ENCODE results near the gene RNF180.
"Not testable (repeated sequence)": the region's sequence is repeated elsewhere in the genome, so short reads cannot be mapped to it uniquely, and the experiment has no call there.

GRCh38 chr5:64225286-64225981 is 59.8 kb downstream of the RNF180 start:
- TF ChIP-seq CTCF, POLR2A (IDR thresholded peaks at IDR 0.05): not testable (repeated sequence)
